HepG2 (cell line): ENCODE measurements around the gene BLZF1. TPM values are rescaled to one million over a fixed set of nuclear protein-coding genes. Genes with fewer than 3 reads are reported as not detected.

Experiments
- BHLHE40 ChIP-seq: IDR thresholded peaks from 2 replicates; pipeline ENCODE4 v1.6.1; 2011; ENCODE audit warnings: low read length, improper control_type of control experiment
- BRD4 ChIP-seq: sonication (generic); formaldehyde crosslinking; IDR thresholded peaks from 2 replicates; pipeline ENCODE4 v1.4.0; 2020; ENCODE audit warnings: missing genetic modification reagents
- ELF1 ChIP-seq: sonication (generic); formaldehyde crosslinking; IDR thresholded peaks from 2 replicates; pipeline ENCODE4 v1.4.0; 2020; ENCODE audit warnings: missing genetic modification reagents
- HNRNPLL ChIP-seq: fragments of 200-400 bp; formaldehyde crosslinking; IDR thresholded peaks from 2 replicates; pipeline ENCODE4 v1.6.1; 2017; ENCODE audit warnings: mild to moderate bottlenecking, low read depth, low read length; ENCODE audit not compliant: poor library complexity, severe bottlenecking
- KMT2B ChIP-seq: IDR thresholded peaks from 2 replicates; pipeline ENCODE4 v1.6.1; 2016; ENCODE audit warnings: missing genetic modification reagents, missing compliant biosample characterization
- MAFF ChIP-seq: IDR thresholded peaks from 2 replicates; pipeline ENCODE4 v1.6.1; 2011; ENCODE audit warnings: low read depth, low read length, improper control_type of control experiment
- RFXAP ChIP-seq: sonication (generic); formaldehyde crosslinking; IDR thresholded peaks from 2 replicates; pipeline ENCODE4 v1.4.0; 2020; ENCODE audit warnings: missing genetic modification reagents, borderline replicate concordance
- ZNF124 ChIP-seq: sonication (generic); formaldehyde crosslinking; IDR thresholded peaks from 2 replicates; pipeline ENCODE4 v1.4.0; 2020; ENCODE audit warnings: missing genetic modification reagents
- ZNF724P ChIP-seq: sonication (generic); formaldehyde crosslinking; IDR thresholded peaks from 2 replicates; pipeline ENCODE4 v1.8.0; 2022; ENCODE audit warnings: missing genetic modification reagents, borderline replicate concordance
- ZNF781 ChIP-seq: sonication (generic); formaldehyde crosslinking; IDR thresholded peaks from 2 replicates; pipeline ENCODE4 v1.5.1; 2020; ENCODE audit warnings: borderline replicate concordance, mild to moderate bottlenecking, missing genetic modification reagents; ENCODE audit errors: not compliant biosample characterization
- polyA plus RNA-seq, 8 experiments: library from polyadenylated mRNA; depleted of rRNA in 3 of 8; stranded (reverse) in 7 of 8; unstranded in 1 of 8; fragments of >200 nt; fragmentation: Illumina TruSeq in 4 of 8; extraction: Trizol in 4 of 8; gene quantifications; 2 replicates each; pipeline versions ENCODE4 v1.2.1 to v1.2.3, GENCODE V29; 2011 to 2016; ENCODE audit warnings: low read depth in 4 of 8, missing spikeins in 1 of 8, mixed read lengths in 1 of 8; ENCODE audit not compliant: insufficient read depth in 1 of 8
- total RNA-seq, 5 experiments: library from RNA; depleted of rRNA; stranded (reverse); fragments of >200 nt; fragmentation: Illumina TruSeq; extraction: Trizol; gene quantifications; 2 replicates each; pipeline ENCODE4 v1.2.3, GENCODE V29; 2016; ENCODE audit warnings: low read depth in 1 of 5
- TF ChIP-seq, protein P1 (sequence below): sonication (generic); formaldehyde crosslinking; IDR thresholded peaks from 2 replicates; pipeline ENCODE4 v1.9.0; 2021; ENCODE audit warnings: missing genetic modification reagents, borderline replicate concordance
- TF ChIP-seq, protein P2 (sequence below): sonication (generic); formaldehyde crosslinking; IDR thresholded peaks from 2 replicates; pipeline ENCODE4 v1.5.1; 2020; ENCODE audit warnings: mild to moderate bottlenecking, missing genetic modification reagents, moderate library complexity
- TF ChIP-seq, protein P3 (sequence below): sonication (generic); formaldehyde crosslinking; IDR thresholded peaks from 2 replicates; pipeline ENCODE4 v1.4.0; 2020; ENCODE audit warnings: missing genetic modification reagents
- TF ChIP-seq, protein P4 (sequence below): sonication (generic); formaldehyde crosslinking; IDR thresholded peaks from 2 replicates; pipeline ENCODE4 v1.4.0; 2020; ENCODE audit warnings: missing genetic modification reagents, mild to moderate bottlenecking, borderline replicate concordance
- TF ChIP-seq, protein P5 (sequence below): sonication (generic); formaldehyde crosslinking; IDR thresholded peaks from 2 replicates; pipeline ENCODE4 v1.4.0; 2020; ENCODE audit warnings: mild to moderate bottlenecking, low read depth, missing genetic modification reagents

BLZF1 gene
- total and polyA plus RNA-seq, 2 of the 13 experiments (the other 11 are each of a cell fraction or from before 2014, with no cell fraction given) = 4.5 to 13.7 TPM

DNA sequence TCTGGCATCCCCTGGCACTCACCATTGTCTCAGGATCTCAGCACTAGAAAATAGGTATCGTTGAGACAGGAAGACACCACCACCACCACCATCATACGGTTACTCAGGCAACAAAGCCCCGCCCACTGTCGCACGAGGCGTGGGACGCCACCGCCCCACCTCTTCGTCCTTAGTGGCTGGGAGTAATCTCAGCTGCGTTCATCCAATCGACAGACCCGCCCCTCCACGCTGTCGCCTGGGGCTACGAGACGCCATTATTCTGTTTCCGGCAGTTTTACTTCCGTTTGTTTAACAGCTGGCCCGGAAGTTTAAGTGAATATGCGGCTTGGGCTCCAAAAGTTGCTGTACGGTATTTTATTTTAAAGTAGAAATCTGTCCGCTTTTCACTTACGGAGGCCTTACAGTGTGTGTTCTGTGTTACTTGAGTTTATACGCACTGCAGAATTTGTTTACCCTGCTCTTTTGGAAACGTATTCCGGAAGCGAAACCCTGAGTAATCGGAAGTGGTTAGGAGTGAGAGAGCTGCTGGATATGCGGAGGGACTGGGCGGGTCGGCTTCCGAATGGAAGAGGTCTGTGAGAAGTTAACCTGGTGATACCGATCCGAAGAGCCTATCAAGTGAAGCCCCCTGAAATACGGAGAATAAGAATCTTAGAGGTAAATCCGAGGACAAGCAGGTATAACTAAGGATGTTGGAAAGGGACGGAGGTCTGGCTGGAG, at the start of gene BLZF1, which contains the start of gene NME7 (continued):
- TF ChIP-seq, protein P1, sequence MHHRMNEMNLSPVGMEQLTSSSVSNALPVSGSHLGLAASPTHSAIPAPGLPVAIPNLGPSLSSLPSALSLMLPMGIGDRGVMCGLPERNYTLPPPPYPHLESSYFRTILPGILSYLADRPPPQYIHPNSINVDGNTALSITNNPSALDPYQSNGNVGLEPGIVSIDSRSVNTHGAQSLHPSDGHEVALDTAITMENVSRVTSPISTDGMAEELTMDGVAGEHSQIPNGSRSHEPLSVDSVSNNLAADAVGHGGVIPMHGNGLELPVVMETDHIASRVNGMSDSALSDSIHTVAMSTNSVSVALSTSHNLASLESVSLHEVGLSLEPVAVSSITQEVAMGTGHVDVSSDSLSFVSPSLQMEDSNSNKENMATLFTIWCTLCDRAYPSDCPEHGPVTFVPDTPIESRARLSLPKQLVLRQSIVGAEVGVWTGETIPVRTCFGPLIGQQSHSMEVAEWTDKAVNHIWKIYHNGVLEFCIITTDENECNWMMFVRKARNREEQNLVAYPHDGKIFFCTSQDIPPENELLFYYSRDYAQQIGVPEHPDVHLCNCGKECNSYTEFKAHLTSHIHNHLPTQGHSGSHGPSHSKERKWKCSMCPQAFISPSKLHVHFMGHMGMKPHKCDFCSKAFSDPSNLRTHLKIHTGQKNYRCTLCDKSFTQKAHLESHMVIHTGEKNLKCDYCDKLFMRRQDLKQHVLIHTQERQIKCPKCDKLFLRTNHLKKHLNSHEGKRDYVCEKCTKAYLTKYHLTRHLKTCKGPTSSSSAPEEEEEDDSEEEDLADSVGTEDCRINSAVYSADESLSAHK (CRISPR knock-in tag) = no peak
- TF ChIP-seq RFXAP (CRISPR knock-in tag) (peak; percentile 31; the same call in 1 of the 2 replicates), KMT2B (peak; percentile 95), BRD4 (CRISPR knock-in tag) (0 out of 2 replicates have a peak, but pooled peaks have one; percentile 32), MAFF (0 out of 2 replicates have a peak, but pooled peaks have one; percentile 10), BHLHE40 (0 out of 2 replicates have a peak, but pooled peaks have one; percentile 42), HNRNPLL (no peak), ZNF724P (CRISPR knock-in tag) (no peak; the same call in 1 of the 2 replicates), ZNF124 (CRISPR knock-in tag) (peak; percentile 64; the same call in 1 of the 2 replicates), ELF1 (peak; percentile 84), ZNF781 (CRISPR knock-in tag) (no peak)
- TF ChIP-seq, protein P2, sequence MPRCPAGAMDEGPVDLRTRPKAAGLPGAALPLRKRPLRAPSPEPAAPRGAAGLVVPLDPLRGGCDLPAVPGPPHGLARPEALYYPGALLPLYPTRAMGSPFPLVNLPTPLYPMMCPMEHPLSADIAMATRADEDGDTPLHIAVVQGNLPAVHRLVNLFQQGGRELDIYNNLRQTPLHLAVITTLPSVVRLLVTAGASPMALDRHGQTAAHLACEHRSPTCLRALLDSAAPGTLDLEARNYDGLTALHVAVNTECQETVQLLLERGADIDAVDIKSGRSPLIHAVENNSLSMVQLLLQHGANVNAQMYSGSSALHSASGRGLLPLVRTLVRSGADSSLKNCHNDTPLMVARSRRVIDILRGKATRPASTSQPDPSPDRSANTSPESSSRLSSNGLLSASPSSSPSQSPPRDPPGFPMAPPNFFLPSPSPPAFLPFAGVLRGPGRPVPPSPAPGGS = 0 out of 2 replicates have a peak, but pooled peaks have one; percentile 63
- TF ChIP-seq, protein P3, sequence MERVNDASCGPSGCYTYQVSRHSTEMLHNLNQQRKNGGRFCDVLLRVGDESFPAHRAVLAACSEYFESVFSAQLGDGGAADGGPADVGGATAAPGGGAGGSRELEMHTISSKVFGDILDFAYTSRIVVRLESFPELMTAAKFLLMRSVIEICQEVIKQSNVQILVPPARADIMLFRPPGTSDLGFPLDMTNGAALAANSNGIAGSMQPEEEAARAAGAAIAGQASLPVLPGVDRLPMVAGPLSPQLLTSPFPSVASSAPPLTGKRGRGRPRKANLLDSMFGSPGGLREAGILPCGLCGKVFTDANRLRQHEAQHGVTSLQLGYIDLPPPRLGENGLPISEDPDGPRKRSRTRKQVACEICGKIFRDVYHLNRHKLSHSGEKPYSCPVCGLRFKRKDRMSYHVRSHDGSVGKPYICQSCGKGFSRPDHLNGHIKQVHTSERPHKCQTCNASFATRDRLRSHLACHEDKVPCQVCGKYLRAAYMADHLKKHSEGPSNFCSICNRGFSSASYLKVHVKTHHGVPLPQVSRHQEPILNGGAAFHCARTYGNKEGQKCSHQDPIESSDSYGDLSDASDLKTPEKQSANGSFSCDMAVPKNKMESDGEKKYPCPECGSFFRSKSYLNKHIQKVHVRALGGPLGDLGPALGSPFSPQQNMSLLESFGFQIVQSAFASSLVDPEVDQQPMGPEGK (CRISPR knock-in tag) = peak; percentile 7; the same call in 1 of the 2 replicates
- TF ChIP-seq, protein P4, sequence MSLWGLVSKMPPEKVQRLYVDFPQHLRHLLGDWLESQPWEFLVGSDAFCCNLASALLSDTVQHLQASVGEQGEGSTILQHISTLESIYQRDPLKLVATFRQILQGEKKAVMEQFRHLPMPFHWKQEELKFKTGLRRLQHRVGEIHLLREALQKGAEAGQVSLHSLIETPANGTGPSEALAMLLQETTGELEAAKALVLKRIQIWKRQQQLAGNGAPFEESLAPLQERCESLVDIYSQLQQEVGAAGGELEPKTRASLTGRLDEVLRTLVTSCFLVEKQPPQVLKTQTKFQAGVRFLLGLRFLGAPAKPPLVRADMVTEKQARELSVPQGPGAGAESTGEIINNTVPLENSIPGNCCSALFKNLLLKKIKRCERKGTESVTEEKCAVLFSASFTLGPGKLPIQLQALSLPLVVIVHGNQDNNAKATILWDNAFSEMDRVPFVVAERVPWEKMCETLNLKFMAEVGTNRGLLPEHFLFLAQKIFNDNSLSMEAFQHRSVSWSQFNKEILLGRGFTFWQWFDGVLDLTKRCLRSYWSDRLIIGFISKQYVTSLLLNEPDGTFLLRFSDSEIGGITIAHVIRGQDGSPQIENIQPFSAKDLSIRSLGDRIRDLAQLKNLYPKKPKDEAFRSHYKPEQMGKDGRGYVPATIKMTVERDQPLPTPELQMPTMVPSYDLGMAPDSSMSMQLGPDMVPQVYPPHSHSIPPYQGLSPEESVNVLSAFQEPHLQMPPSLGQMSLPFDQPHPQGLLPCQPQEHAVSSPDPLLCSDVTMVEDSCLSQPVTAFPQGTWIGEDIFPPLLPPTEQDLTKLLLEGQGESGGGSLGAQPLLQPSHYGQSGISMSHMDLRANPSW (CRISPR knock-in tag) = peak; percentile 48; the same call in 1 of the 2 replicates
- TF ChIP-seq, protein P5, sequence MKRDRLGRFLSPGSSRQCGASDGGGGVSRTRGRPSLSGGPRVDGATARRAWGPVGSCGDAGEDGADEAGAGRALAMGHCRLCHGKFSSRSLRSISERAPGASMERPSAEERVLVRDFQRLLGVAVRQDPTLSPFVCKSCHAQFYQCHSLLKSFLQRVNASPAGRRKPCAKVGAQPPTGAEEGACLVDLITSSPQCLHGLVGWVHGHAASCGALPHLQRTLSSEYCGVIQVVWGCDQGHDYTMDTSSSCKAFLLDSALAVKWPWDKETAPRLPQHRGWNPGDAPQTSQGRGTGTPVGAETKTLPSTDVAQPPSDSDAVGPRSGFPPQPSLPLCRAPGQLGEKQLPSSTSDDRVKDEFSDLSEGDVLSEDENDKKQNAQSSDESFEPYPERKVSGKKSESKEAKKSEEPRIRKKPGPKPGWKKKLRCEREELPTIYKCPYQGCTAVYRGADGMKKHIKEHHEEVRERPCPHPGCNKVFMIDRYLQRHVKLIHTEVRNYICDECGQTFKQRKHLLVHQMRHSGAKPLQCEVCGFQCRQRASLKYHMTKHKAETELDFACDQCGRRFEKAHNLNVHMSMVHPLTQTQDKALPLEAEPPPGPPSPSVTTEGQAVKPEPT (CRISPR knock-in tag) = no peak
